GM19438 (cell line): ENCODE data around the gene MSMB.
"Not testable (repeated sequence)": the region's sequence is repeated elsewhere in the genome, so short reads cannot be mapped to it uniquely, and the experiment has no call there.

Source experiments
- ATAC-seq: cut with Tn5 transposase; IDR thresholded peaks from one replicate; pipeline ENCODE4 v1.9.1; 2021; ENCODE audit warnings: low read depth; ENCODE audit not compliant: unreplicated experiment

MSMB gene, protein sequence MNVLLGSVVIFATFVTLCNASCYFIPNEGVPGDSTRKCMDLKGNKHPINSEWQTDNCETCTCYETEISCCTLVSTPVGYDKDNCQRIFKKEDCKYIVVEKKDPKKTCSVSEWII

DNA sequence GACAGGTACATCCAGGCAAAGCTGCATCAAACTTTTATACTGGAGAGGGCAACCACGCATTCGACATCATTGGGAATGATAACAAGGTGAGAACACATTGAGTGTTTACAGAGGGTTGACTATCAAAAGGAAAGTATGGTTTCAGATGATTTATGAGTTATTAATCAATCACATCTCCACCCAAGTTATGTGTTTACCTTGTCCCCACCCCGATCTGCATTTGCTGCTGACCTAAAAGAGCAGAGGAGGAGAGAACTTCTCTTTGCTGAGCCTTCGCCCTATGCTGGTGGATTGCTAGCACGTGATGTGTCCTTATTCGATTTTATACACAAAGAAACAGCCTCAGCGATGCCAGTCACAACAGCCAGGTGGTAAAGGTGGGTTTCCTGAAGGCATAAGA, at the start of gene MSMB:
MSMB (minus strand) TSS at position 9 of the 400 bp plus-strand sequence. CDS start 32 bp downstream, outside the sequence.
- no peak for ATAC-seq

DNA sequence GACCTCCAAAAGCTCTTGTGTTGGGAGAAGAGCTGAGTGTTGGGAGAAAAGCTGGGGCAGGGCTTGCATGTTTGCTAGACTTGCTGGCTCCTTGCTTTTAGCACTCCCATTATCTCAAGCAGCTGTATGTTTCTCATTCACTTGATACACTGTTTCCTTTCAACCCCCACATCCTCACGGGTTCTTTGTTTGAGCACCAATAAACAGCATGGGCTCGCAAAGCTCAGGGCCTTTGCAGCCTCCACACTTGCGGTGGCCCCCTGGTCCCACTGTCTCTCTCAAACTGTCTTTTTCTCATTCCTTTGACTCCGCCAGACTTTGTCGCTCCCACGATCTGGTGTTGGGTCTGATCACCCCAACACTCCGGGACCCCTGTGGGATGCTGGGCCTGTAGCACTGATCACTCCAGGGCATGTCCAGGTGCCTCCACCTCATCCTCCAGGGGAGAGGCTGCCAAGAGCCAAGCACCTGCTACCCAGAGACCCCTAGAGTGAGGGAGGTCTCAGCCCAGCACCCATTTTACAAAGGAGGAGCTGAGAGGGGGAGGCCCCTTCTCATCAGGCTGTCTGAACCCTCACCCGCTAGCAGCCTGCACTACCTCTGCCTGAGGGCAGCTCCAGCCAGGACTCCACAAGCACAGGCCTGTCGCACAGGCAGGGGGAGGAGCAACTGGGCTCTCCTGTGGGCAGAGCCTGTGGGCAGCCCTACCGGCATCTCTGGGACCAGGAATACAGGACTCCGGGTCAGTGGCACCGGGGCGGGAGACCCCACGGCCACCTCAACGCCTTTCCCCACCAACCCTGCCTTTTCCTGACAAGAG, 49.1 kb upstream of the MSMB start:
- ATAC-seq: no peak

DNA sequence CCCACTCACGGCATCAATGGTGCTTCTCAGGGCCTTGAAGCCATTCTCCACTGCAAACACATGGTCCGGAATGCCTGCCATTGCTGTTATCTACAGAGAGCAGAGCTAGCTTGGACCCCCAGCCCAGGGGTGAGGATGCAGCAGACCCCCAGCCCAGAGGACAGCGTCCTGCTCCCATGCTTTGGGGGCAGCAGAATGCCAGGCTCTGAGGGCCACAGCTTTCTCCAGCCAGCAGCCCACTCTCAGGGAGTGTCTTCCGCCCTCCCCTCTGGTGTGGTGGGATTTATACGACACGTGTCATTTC, 48.1 kb upstream of the MSMB start:
- no peak for ATAC-seq

DNA sequence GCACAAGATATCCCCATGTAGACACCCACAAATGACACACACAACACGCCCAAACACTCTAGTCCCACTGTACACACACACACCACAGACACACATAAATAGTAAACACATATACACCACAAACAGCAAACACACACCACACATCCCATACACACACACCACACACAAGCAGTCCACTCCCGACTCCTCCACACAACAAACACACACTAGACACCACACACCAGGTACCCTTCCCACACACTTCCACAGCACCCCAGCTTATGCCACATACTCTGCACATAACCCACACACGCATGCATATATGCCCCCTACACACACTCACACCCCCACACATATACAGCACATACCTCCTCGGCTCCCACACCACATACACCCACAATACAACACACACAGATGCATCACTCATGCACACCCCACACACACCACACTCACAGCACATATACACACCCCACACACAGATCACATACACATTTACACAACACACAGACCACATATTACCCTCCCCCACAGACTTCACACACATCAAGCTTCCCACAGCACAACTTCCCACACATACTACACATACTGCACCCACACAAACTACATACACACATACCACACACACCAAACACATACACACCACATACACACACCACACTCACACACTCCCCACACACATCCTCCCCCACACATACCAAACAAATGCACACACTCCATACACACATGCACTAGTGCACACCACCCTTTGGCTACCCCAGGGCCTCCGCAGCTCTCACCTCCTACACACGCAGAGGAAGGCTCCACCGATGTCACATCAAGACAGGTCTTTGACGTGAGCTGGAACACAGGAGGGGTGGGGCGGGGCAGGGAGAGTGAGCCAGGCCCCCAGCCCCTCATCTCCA, 47.5 kb upstream of the MSMB start:
- not testable (repeated sequence) for ATAC-seq

DNA sequence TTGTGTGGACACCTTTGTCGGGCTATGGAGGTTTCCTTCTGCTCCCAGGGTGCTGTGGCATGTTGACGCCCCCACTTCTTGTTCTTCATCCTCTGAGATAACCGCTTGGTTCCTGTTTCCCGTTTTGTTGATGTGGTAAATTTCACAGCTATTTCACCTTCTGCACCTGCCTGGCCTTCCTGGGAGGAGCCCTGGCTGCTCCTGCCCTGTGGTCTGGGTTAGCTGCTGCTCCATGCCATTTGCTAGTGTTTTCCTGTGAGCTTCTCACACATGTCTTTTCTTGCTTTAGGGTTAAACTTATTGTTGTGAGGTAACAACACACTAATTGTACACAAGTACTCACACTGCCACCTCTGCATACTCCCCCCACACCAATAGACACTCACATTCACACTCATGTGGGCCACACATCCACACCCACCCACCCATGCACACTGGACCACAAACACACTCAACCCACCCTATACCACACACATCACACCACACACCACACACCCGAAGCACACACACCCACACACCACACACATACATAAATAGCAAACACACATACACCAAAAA, 46.5 kb upstream of the MSMB start:
- no peak for ATAC-seq

DNA sequence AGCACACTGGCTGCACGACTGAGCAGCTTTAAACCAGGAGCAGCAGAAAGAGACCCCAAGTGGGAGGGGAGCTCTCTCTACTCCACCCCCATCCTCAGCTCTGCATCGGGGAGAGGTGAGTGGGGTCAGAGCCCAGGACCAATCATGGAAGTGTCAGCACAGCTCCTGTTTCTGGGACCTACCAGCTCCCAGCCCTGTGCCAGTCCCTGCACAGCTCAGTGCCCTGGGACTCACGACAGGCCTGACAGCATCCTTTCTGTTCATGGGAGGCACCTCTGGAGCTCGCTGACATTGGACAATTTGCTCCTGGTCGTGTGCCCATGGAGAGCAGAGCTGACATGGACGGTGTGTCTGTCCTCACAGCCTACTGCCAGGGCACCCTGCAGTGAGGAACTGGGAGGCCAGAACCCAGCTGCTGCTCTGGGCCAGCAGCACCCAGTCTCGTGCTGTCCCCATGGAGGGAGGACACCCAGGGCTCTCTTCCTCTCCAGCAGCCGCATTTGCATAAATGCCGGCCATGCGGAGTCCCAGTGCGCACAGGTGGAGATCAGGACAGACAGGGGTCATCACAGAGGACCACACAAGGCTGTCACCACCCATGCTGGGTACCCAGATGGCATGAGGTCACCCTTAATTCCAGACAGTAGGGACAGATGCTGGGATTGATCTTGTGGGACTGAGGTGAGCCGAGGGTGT, 45.9 kb upstream of the MSMB start:
- no peak for ATAC-seq

DNA sequence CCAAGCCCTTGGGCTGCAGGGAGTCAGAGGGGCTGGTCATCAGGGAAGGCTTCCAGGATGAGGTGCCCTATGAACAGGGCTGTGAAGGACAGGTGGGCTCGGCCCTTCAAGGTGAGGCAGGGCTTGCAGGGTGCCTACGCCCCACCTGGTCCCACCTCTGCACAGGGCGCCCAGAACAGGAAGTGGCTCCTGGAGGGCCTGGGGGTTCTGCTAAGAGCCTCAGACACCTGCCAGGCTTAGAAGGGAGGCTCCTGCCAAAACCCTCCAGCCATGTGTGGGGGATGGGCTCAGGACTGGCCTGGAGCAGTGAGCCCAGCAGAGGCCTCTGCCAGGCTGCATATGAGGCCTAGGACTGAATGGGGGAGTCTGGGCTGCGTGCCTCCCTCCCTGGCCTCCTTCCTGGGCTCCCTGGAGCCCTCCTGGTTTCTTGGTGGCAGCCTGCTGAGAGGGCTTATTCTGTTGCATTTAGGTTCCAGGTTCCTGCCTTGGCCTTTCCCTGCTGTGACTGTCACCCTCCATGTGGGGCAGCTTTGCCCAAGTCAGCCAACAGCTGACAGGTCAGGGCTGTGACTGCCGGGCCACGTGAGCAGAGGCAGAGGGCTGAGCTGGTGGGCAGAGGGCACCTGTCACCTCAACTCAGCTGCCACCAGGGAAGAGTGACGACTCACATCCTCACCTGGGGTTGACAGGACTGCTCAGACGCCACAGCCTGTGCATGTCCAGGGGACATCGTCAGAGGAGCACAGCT, 45.2 kb upstream of the MSMB start:
- no peak for ATAC-seq

DNA sequence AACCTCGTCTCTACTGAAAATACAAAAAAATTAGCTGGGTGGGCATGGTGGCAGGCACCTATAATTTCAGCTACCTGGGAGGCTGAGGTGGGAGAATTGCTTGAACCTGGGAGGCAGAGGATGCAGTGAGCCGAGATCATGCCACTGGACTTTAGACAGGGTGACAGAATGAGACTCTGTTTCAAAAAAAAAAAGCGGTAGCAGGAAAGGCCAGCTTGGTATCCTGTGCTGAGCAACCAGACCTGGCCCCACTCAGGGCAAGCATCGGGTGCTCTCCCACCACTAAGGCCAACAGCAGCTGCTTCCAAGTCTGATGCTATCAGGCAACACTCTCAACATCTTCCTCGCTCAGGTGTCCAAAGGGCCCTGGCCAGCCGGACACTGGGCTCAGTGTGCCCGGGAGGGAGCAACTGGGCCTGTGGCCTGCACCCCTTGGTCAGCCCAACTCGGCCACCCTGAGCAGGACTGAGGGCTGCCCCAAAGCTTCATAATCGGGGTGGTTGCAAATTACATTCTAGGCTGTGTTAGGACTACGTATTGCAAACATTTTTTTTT, 44.3 kb upstream of the MSMB start:
- no peak for ATAC-seq

DNA sequence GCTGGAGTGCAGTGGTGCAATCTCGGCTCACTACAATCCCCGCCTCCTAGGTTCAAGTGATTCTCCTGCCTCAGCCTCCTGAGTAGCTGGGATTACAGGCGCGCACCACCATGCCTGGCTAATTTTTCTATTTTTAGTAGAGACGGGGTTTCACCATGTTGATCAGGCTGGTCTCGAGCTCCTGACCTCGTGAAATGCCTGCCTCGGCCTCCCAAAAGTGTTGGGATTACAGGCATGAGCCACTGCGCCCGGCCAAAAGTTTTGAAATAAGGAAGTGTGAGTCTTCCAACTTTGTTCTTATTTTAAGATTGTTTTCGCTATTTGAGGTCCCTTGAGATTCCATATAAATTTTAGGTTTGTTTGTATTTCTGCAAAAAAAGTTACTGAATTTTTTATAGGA, 41.3 kb upstream of the MSMB start:
- not testable (repeated sequence) for ATAC-seq

DNA sequence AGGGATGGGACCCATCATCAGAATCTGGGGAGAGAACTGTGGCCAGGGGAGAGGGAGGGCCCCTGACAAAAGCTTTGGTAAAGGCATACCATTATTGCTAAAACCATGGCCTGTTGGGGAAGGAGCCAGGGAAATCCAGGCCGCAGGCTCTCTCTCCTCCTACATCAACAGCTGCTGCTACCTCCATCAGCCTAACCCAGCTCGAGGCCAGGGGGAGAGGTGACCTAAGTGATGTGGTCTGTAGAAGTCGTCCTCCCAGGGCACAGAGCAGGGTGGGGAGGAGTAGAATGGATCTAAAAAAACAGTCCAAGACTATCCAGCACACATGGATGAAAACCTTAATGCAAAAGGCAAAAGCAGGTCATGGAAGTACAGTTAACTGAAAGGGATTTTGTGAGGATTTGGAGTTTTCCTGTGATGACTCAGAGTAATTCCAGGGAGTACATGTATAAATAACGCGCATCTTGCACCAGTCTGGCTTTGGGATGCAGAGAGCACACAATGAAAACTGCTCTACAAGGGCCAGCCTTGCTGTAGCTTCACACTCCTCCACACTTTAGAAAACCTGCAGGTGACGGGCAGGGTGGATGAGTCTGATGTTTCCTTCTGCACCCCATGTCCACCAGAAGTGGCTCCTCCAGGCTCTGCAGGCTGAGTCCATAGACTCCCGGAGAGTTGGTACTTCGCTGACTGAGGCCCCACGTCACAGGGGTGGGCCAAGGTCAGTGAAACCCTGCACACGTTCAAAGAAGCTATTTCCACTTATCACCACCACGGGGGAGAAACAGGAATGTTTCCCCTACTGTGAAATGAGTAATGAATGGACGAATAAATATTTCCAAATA, 38.5 kb upstream of the MSMB start:
- ATAC-seq: no peak

DNA sequence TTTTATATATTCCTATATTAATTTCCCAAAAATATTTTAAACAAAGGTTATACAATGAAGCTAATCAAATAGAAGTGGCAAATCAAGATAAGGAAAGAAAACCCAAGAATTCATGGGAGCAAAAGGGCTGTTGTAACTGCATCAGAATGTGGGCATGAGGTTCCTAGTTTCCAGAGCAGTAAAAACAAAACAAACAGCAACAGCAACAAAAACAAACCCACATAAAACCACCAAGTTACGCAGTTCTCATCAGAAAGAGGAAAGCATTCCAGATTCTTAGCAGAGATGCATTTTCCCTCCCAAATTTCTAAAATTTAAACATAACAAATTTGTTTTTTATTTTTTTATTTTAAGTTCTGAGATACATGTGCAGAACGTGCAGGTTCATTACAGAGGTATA, 34.8 kb upstream of the MSMB start:
- ATAC-seq: no peak

DNA sequence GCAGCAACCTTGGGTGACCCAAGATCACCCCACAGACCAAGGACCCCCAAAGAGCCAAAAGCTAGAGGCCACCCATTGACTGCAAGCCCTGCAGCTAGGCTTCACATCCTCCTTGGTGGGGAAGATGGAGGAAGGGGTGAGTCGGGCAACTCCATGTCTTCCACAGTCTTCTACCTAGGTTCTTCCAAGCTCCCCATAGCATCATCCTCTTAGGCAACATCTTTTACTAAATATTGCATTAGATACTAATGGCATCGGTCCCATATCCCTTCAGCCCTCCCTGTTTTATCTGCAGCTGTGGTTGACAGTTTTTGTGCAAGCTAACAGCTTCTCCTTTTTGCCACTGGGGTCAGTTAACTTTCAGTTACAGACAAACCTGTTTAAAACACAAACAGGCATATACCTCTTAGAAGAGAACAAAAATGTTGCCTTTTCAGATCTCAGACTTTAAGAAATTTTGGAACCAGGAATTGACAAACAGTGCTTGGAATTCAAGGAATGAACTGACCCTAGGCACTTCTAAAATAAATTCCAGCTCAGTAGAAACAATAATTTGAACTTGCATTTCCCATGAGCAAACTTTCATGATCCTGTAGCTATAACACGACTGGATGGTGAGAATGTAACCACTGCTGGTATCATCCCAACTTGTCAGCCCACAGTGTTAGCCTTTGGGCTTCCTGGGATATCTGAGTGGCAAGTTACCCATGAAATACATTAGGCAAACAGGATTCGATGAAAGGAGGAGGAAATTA, 33.9 kb upstream of the MSMB start:
- ATAC-seq: no peak

DNA sequence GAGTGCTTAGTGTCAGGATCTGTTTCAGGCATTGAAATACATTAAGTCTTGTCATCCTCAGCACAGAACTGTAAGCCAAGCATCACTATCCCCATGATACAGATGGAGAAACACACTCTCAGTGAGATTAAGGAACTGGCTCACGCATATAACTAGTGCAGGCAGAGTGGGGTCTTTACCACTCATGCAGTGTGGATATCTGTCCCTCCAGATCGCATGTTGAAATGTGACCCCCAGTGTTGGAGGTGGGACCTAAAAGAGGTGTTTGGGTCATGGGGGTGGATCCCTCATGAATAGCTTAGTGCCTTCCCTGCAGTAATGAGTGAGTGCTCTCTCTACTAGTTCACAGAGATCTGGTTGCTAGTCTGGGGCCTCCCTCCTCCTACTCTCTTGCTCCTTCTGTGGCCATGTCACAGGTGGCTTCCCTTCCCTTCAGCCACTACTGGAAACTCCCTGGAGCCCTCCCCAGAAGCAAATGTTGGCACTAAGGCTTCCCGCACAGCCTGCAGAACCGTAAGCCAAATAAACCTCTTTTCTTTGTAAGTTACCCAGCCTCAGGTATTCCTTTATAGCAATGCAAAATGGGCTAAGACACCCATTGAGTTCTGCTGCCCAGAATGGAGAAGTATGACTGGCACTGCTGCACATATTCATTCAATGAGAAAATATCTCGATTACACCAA, 31.8 kb upstream of the MSMB start:
- no peak for ATAC-seq

DNA sequence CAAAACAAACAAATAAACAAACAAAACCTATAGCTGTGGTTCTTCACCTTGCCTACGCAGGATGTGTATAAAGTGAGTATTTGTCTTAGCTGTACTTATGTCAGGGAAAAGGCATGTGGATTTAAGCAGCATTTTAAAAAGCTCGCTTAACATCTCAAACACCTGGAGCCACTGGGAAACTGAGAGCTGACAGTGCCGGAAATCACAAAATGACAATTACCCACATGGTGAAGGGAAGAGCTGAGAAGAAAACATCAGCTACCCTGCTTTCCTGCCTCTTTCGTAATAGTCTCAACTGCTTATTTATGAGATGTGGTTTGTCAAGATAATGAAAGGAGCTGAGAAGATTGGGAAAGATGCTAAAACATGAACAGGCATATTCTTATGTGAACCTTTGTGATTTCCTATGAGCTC, 31.1 kb upstream of the MSMB start:
- ATAC-seq: no peak

DNA sequence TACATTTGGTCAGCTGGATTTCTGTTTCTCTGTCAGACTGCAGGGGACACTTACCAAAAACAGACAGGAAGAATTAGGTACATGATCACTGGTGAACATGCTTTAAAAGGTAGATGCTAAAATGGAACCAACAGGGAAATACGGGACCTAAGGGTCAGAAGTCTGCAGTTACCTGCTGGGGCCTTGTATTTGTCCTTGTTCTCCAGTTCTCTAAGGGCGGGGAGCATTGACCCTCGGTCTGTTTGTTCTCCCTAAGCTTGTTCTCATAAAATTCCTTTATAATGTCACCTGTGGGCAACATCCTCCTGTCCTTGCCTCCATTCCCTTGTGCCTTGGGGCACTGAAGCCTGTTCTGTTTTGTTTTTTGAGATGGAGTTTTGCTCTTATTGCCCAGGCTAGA, 29.8 kb upstream of the MSMB start:
- no peak for ATAC-seq

DNA sequence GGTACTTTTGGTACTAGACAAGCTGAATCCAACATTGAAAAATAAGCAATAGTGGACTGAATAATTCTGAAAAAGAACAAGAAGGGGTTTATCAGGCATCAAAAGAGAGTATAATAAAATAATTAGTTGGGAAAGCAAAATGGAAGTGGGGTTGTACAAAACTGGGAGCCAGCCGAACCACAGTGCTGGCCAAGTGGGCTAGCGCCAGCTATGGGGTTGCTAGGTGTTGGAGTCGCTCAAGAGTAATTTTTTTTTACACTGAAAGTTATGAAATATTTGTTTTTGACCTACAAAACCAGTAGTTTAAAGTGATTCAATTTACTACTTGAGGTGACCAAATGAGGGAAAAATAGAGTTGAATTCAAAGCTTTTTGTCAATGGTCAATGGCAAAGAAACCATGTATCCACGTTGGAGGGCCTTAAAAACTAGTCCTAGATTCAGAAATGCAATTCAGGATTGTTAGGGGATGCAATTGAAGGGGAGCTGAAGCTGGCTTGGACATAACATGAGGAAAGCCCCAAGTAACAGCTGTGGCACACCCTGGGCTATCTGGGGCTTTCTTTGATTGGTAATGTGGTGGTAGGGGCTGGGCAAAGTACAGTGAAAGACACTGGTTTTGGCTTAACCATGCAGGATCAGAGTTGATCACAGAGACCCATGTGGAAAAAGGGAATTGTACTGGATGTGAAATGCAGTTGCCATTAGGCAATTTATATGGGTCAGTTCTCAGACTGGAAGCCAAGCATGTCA, 28.3 kb upstream of the MSMB start:
- no peak for ATAC-seq

DNA sequence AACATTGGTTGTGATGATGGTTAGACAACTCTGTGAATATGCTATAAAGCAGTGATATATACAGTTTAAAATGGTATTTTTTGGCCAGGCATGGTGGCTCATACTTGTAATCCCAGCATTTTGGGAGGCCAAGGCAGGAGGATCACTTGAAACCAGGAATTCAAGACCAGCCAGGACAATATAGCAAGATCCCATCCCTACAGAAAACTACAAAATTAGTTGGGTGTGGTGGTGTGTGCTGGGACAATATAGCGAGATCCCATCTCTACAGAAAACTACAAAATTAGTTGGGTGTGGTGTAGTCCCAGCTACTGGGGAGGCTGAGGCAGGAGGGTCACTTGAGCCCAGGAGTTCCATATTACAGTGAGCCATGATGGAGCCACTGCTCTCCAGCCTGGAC, 27.5 kb upstream of the MSMB start:
- ATAC-seq: no peak
